Fibroblast of skin of right quadriceps (primary cell): ENCODE measurements around the gene KHK.
A peak's percentile ranks its signal among the peaks of the same experiment; 100 is the strongest.

Experiments
- DNase-seq: peaks from one replicate; pipeline ENCODE4 v3.0.0-alpha.2; 2013

KHK gene

GRCh38 chr2:27082773-27083409 lies 3.7 kb upstream of the KHK start:
- DNase-seq: no peak

- no peak for DNase-seq
Measured at GRCh38 chr2:27083410-27084296, 2.9 kb upstream of the KHK start.

- DNase-seq: no peak
Measured at GRCh38 chr2:27084297-27085061, 2.1 kb upstream of the KHK start.

DNA sequence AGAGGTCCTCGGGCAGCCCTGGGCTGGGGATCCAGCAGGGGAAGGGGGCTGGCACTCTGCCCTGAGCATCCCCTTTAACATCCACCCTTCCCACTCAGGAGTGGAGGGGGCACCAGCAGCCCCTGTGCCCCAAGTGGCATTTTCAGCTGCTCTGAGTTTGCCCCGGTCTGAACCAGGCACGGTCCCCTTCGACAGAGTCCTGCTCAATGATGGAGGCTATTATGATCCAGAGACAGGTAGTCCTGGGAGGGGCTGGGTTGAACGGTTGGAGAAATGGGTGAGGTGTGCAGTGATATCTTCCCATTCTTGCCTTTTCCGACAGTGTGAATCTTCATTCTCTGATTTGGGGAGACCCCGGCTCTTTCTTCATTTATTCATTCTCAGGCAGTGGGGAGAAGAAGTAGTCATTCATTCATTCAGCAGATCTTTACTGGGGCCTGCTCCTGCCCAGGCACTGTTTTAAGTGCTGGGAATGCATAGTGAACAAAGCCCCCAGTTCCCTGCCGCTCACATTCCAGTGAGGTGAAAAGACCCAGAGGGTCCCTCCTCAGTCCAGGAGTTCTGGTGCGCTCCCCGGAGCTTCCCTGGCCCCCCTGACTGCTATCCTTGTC lies 1.4 kb upstream of the KHK start:
- DNase-seq: no peak

DNA sequence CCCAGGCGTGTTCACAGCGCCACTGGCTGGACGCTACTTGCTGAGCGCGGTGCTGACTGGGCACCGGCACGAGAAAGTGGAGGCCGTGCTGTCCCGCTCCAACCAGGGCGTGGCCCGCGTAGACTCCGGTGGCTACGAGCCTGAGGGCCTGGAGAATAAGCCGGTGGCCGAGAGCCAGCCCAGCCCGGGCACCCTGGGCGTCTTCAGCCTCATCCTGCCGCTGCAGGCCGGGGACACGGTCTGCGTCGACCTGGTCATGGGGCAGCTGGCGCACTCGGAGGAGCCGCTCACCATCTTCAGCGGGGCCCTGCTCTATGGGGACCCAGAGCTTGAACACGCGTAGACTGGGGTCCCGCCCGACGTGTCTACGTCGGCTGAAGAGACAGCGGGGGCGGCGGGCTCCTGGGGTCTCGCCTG lies 891 bp upstream of the KHK start:
- peak; percentile 57 for DNase-seq

GRCh38 chr2:27086090-27086723 lies 365 bp upstream of the KHK start:
- peak; percentile 91 for DNase-seq

- no peak for DNase-seq
Measured at GRCh38 chr2:27087823-27088410, 1.3 kb downstream of the KHK start.

DNA sequence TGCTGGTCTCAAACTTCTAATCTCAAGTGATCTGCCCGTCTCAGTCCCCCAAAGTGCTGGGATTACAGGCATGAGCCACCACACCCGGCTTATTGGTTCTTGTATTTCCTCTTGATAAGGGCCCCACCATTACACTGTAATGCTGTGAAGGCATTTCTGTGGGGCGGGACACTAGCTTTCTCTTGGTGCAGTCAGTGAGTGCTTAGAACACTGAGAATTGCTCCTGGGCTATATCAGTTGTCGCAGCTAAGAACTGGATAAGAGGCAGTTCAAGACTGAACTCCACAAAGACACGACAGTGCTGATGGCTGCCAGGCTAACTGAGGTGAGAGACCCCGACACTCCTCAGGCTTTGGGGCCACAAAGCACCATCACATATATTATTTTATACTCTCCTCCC lies 2.1 kb downstream of the KHK start:
- no peak for DNase-seq

GRCh38 chr2:27089111-27089954 lies 2.8 kb downstream of the KHK start:
- DNase-seq: no peak

GRCh38 chr2:27091746-27092695 lies 5.4 kb downstream of the KHK start:
- DNase-seq: no peak

DNA sequence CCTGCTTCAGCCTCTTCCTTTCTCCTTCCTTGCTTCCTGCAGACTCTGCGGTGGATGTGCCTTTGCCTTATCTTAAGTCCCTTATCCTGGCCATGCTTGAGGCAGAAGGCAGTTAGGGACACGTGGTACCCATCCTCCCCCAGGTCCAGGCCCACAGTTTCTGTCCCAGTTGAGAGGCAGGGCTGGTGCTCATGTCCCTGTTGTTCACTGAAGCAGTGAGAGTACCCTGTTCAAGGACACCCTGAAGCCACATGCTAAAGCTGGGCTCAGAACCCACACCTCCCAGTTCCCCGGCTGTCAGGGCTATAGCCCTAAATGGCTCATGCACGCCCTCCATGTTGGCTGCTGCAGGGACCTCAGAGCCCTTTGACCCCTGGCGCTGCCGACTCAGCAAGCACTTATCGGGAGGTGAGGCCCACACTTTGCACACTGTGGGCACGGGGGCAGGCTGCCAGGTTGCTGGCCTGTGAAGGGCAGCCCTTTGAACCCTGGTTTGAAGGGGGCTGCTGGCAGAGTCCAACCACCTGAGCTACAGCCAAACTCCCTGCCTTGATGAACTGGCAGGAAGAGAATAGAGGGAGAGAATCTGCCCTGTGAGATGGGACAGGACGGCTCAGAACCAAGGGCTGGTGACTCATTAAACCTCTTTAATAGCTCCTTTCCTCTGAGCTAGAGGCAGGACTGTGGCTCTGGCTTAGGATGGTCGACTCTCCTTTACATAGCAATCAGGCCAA lies 6.3 kb downstream of the KHK start:
- DNase-seq: no peak

GRCh38 chr2:27093430-27094352 lies 7.1 kb downstream of the KHK start:
- no peak for DNase-seq

- no peak for DNase-seq
Measured at GRCh38 chr2:27094353-27094984, 7.9 kb downstream of the KHK start.

- DNase-seq: no peak
Measured at GRCh38 chr2:27095427-27095744, 8.8 kb downstream of the KHK start.

GRCh38 chr2:27095745-27096651 lies 9.4 kb downstream of the KHK start:
- peak; percentile 43 for DNase-seq

GRCh38 chr2:27096748-27097297 lies 10.3 kb downstream of the KHK start:
- DNase-seq: no peak
